Uterine smooth muscle cell (primary cell): ENCODE data around the gene N4BP2. TPM values are rescaled to one million over a fixed set of nuclear protein-coding genes. Genes with fewer than 3 reads are reported as not detected.

Experiments
- total RNA-seq: library from RNA; depleted of rRNA; stranded (reverse); fragments of >200 nt; gene quantifications from 2 replicates; pipeline ENCODE4 v1.2.3, GENCODE V29; 2014

Gene N4BP2
- total RNA-seq, result 7.4 and 8.0 TPM in 2 replicates

GRCh38 chr4:40056716-40057585 lies at the start of gene N4BP2:
Gene N4BP2, plus strand, starts transcription at chr4:40056850. Its CDS starts 40,491 bp downstream, at chr4:40097341.

GRCh38 chr4:40196724-40197281 lies 140.2 kb downstream of the N4BP2 start, which contains the start of gene RHOH:
Gene RHOH, plus strand, starts transcription at chr4:40197031. Its CDS starts 46,356 bp downstream, at chr4:40243387.

Other genes with a start within 250 kb of the N4BP2 start
- 65.4 and 71.2 TPM in 2 replicates for gene PDS5A, start 78.9 kb upstream of the N4BP2 start, total RNA-seq
- gene RHOH, start 140.2 kb downstream of the N4BP2 start, total RNA-seq, result 0.89 TPM in 1 of 2 replicates, not detected in the other